ENCODE results near the gene LDLRAD1. TPM values are rescaled to one million over a fixed set of nuclear protein-coding genes. Genes with fewer than 3 reads are reported as not detected.

The LDLRAD1 gene
- total and polyA plus RNA-seq, 10 of the 15 experiments (the other 5 are each of a cell fraction or from before 2014, with no cell fraction given), result not detected

- FAIRE-seq, result no peak
- no peak overlapping the region for H3K4me3 ChIP-seq
- H4K20me1 ChIP-seq (ENCODE audit: control insufficient read depth, insufficient read depth), result no peaks in the 10 kb centered on the region
- H3K4me1 ChIP-seq (ENCODE audit: control insufficient read depth, insufficient read depth, low read length), result no peaks in the 10 kb centered on the region
- intact Hi-C loops (cut with micrococcal nuclease; ENCODE audit: unreplicated experiment), result no loop called here
- whole genome bisulfite sequencing (ENCODE audit: insufficient coverage, insufficient replicate concordance, low lambda C conversion rate, missing lambda C conversion rate), result 32% methylated on average over 5 of the region's 5 CpGs
- SMC1A ChIA-PET (ENCODE audit: uncharacterized antibody, unreplicated experiment), result no interaction called here
- no peaks in the 10 kb centered on the region; a peak in 1 of 4 replicates for H3K27me3 ChIP-seq (replicated peaks in 1 of 2; ENCODE audit: control insufficient read depth in 2 of 2, insufficient read depth in 2 of 2, low read length in 1 of 2)
- no peak overlapping the region for H3K27ac ChIP-seq (ENCODE audit: control insufficient read depth, insufficient read depth)
- CTCF ChIA-PET, result no interaction called here
- in situ Hi-C loops (cut with MboI), result loop anchor here (5.0 kb wide), 1 partner anchor 48 kb away; no protein-coding TSS in a partner anchor
- no peaks in the 10 kb centered on the region for H3K79me2 ChIP-seq (ENCODE audit: control insufficient read depth, insufficient read depth, low read length)
- H3K9ac ChIP-seq (ENCODE audit: control insufficient read depth, insufficient read depth, low read length), result no peak overlapping the region
- TF ChIP-seq SMARCA5 (IDR thresholded peaks at IDR 0.05) (no peak), NFYA (IDR thresholded peaks at IDR 0.05; ENCODE audit: borderline replicate concordance, low read depth, low read length) (no peak), POU2F2 (IDR thresholded peaks at IDR 0.05; ENCODE audit: borderline replicate concordance, low read depth, low read length) (no peak)
- RAD21 ChIA-PET (ENCODE audit: unreplicated experiment), result no interaction called here
- H2AFZ ChIP-seq (ENCODE audit: control insufficient read depth, low read depth, low read length), result no peak overlapping the region
- no TSS peak for BruUV-seq (replicated peaks)
- DNase-seq (ENCODE audit: low read depth, low spot score), result no peak
- no peak overlapping the region for H3K4me2 ChIP-seq (ENCODE audit: control insufficient read depth, insufficient read depth)
- H3K9me3 ChIP-seq (replicated peaks; ENCODE audit: control insufficient read depth, insufficient read depth, low read length), result no peaks in the 10 kb centered on the region
- no peak for ATAC-seq
- POLR2A ChIA-PET, result no interaction called here
- H3K36me3 ChIP-seq (ENCODE audit: control insufficient read depth in 2 of 2, insufficient read depth in 2 of 2, low read length in 1 of 2), result no peaks in the 10 kb centered on the region
These were observed 7.4 kb downstream of the LDLRAD1 start for GRCh38 chr1:54010415-54011117.

GRCh38 chr1:54009406-54009805 is 8.6 kb downstream of the LDLRAD1 start:
- no peak for TF ChIP-seq POU2F2 (IDR thresholded peaks at IDR 0.05; ENCODE audit: borderline replicate concordance, low read depth, low read length)
- TF ChIP-seq PAX5 (IDR thresholded peaks at IDR 0.05; ENCODE audit: borderline replicate concordance, low read depth, low read length), result no peak
- no peak for TF ChIP-seq ELK1 (IDR thresholded peaks at IDR 0.05; ENCODE audit: low read depth, low read length)
- H3K9ac ChIP-seq (ENCODE audit: control insufficient read depth, insufficient read depth, low read length), result no peak overlapping the region
- ATAC-seq (no peak), DNase-seq (ENCODE audit: low read depth, low spot score) (no peak), FAIRE-seq (no peak)
- no peaks in the 10 kb centered on the region for H3K79me2 ChIP-seq (ENCODE audit: control insufficient read depth, insufficient read depth, low read length)
- no peaks in the 10 kb centered on the region for H3K4me1 ChIP-seq (ENCODE audit: control insufficient read depth, insufficient read depth, low read length)
- RAD21 ChIA-PET (ENCODE audit: unreplicated experiment), result interaction anchor here (1.4 kb wide), 1 partner anchor 9 kb away, joined by 3 read pairs; the partner anchor contains the start of gene LDLRAD1
- H3K27me3 ChIP-seq (replicated peaks in 1 of 2; ENCODE audit: control insufficient read depth in 2 of 2, insufficient read depth in 2 of 2, low read length in 1 of 2), result no peaks in the 10 kb centered on the region; a peak in 1 of 4 replicates
- H3K4me2 ChIP-seq (ENCODE audit: control insufficient read depth, insufficient read depth), result no peak overlapping the region
- no peak overlapping the region for H3K27ac ChIP-seq (ENCODE audit: control insufficient read depth, insufficient read depth)
- intact Hi-C loops (cut with micrococcal nuclease; ENCODE audit: unreplicated experiment), result no loop called here
- SMC1A ChIA-PET (ENCODE audit: uncharacterized antibody, unreplicated experiment), result no interaction called here
- no peaks in the 10 kb centered on the region for H4K20me1 ChIP-seq (ENCODE audit: control insufficient read depth, insufficient read depth)
- CTCF ChIA-PET, result no interaction called here
- no peaks in the 10 kb centered on the region for H3K36me3 ChIP-seq (ENCODE audit: control insufficient read depth in 2 of 2, insufficient read depth in 2 of 2, low read length in 1 of 2)
- POLR2A ChIA-PET, result no interaction called here
- H2AFZ ChIP-seq (ENCODE audit: control insufficient read depth, low read depth, low read length), result no peak overlapping the region
- in situ Hi-C loops (cut with MboI), result no loop called here
- BruUV-seq (replicated peaks), result no TSS peak
- no peak overlapping the region for H3K4me3 ChIP-seq
- H3K9me3 ChIP-seq (replicated peaks; ENCODE audit: control insufficient read depth, insufficient read depth, low read length), result no peaks in the 10 kb centered on the region; the same call in 2 of the 3 replicates
- WGBS (ENCODE audit: insufficient coverage, insufficient replicate concordance, low lambda C conversion rate, missing lambda C conversion rate), result 20% methylated on average over 4 of the region's 4 CpGs
